Testis (tissue), 2 donors: Measurements from ENCODE around the gene KRT12.
"Not testable (repeated sequence)": the region's sequence is repeated elsewhere in the genome, so short reads cannot be mapped to it uniquely, and the experiment has no call there.

Experiments used
- CTCF ChIP-seq, 3 experiments: fragments of 450-650 bp in 2 of 3; fragments of 200-600 bp in 1 of 3; sonication (generic) in 1 of 3; IDR thresholded peaks; one replicate each; pipeline ENCODE4 v1.5.1; 2016 to 2019; ENCODE audit warnings: antibody characterized with exemption in 3 of 3, mild to moderate bottlenecking in 2 of 3, moderate library complexity in 1 of 3
- POLR2A ChIP-seq: fragments of 450-650 bp; IDR thresholded peaks from one replicate; pipeline ENCODE4 v1.6.1; 2017; ENCODE audit warnings: antibody characterized with exemption, mild to moderate bottlenecking, moderate library complexity

DNA sequence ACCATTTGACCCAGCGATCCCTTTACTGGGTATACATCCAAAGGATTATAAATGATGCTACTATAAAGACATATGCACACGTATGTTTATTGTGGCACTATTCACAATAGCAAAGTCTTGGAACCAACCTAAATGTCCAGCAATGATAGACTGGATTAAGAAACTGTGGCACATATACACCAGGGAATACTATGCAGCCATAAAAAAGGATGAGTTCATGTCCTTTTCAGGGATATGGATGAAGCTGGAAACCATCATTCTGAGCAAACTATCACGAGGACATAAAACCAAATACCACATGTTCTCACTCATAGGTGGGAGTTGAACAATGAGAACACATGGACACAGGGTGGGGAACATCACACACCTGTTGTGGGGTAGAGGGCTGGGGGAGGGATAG lies 52.4 kb downstream of the KRT12 start:
- not testable (repeated sequence) for TF ChIP-seq CTCF (IDR thresholded peaks at IDR 0.05); POLR2A
